Skeletal muscle tissue (tissue), 4 donors: Measurements from ENCODE around the gene ZBED4. TPM values are rescaled to one million over a fixed set of nuclear protein-coding genes. Genes with fewer than 3 reads are reported as not detected.

Experiments used
- H3K27ac ChIP-seq: one replicate; pipeline ENCODE4 v1.7.0; 2013; ENCODE audit warnings: mild to moderate bottlenecking, low read depth, low read length, inconsistent platforms
- H3K27me3 ChIP-seq, 3 donors: one replicate each; pipeline ENCODE4 v1.7.0; 2013; ENCODE audit warnings: low read length in 3 of 3; ENCODE audit not compliant: control insufficient read depth in 3 of 3, insufficient read depth in 3 of 3
- H3K36me3 ChIP-seq, 3 donors: one replicate each; pipeline ENCODE4 v1.7.0; 2013; ENCODE audit warnings: low read length in 3 of 3; ENCODE audit not compliant: control insufficient read depth in 3 of 3, insufficient read depth in 3 of 3
- H3K4me1 ChIP-seq, 3 donors: one replicate each; pipeline ENCODE4 v1.7.0; 2013; ENCODE audit warnings: low read length in 3 of 3, mild to moderate bottlenecking in 3 of 3; ENCODE audit not compliant: control insufficient read depth in 3 of 3, insufficient read depth in 3 of 3
- H3K4me3 ChIP-seq, 3 donors: one replicate each; pipeline ENCODE4 v1.7.0; 2013; ENCODE audit warnings: low read length in 3 of 3
- H3K9ac ChIP-seq, 3 donors: one replicate each; pipeline ENCODE4 v1.7.0; 2013; ENCODE audit warnings: low read length in 3 of 3, mild to moderate bottlenecking in 3 of 3, moderate library complexity in 2 of 3, low read depth in 1 of 3
- H3K9me3 ChIP-seq, 3 donors: one replicate each; pipeline ENCODE4 v1.7.0; 2013; ENCODE audit warnings: low read length in 3 of 3; ENCODE audit not compliant: control insufficient read depth in 3 of 3
- total RNA-seq: library from RNA; depleted of rRNA; stranded (reverse); fragments of >200 nt; gene quantifications from one replicate; pipeline ENCODE4 v1.2.3, GENCODE V29; 2014
- donor health status: Osteomylitis.

Gene ZBED4
- total RNA-seq, 1 donor from 2014 or later = 8.4 TPM

- H3K27me3 ChIP-seq = no peaks in the 10 kb centered on the region
- no peak overlapping the region for H3K4me3 ChIP-seq
- H3K9me3 ChIP-seq = peaks cover 0 to 2% (median 0%) of the 10 kb centered on the region in 3 donors
- H3K9ac ChIP-seq = no peak overlapping the region
- peaks cover 0 to 5% (median 2%) of the 10 kb centered on the region in 3 donors for H3K36me3 ChIP-seq
- H3K4me1 ChIP-seq = no peaks in the 10 kb centered on the region
- H3K27ac ChIP-seq = no peak overlapping the region
Observed at GRCh38 chr22:49878206-49878605, 24.6 kb downstream of the ZBED4 start.

- H3K36me3 ChIP-seq = peaks cover 0 to 17% (median 14%) of the 10 kb centered on the region in 3 donors
- H3K4me1 ChIP-seq = no peaks in the 10 kb centered on the region
- H3K4me3 ChIP-seq = no peak overlapping the region
- H3K9ac ChIP-seq = no peak overlapping the region
- no peak overlapping the region for H3K27ac ChIP-seq
- no peaks in the 10 kb centered on the region for H3K27me3 ChIP-seq
- no peaks in the 10 kb centered on the region for H3K9me3 ChIP-seq
Observed at GRCh38 chr22:49879871-49880270, 26.2 kb downstream of the ZBED4 start.

DNA sequence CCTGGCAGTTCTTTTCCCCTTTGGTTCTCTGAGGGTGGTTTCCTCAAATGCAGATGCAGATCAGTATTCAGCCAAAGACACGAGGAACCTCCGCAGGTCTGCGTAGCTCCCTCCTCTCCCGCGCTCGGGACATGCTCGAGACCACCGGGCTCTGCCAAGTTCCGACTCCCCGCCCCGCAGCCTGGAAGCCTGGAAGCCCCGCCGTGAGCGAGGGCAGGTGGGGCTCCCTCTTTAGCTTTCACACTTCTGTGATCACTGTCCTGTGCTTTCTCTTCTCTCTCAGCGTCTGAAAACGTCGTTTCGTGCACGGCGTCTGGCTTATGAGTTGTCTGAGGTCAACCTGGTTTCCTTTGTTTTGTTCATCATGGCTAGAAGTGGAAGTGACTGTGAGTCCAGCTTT, 26.6 kb downstream of the ZBED4 start:
- Histone ChIP-seq H3K27me3 (no peaks in the 10 kb centered on the region), H3K27ac (no peak overlapping the region), H3K9ac (no peak overlapping the region), H3K36me3 (peaks cover under 1 to 17% (median 16%) of the 10 kb centered on the region in 3 donors), H3K4me1 (no peaks in the 10 kb centered on the region), H3K4me3 (no peak overlapping the region), H3K9me3 (no peaks in the 10 kb centered on the region)

- H3K9ac ChIP-seq = no peak overlapping the region
- no peak overlapping the region for H3K4me3 ChIP-seq
- no peaks in the 10 kb centered on the region for H3K9me3 ChIP-seq
- peaks cover 17 to 29% (median 29%) of the 10 kb centered on the region in 3 donors for H3K36me3 ChIP-seq
- no peaks in the 10 kb centered on the region for H3K4me1 ChIP-seq
- no peaks in the 10 kb centered on the region for H3K27me3 ChIP-seq
- no peak overlapping the region for H3K27ac ChIP-seq
Observed at GRCh38 chr22:49881856-49882255, 28.2 kb downstream of the ZBED4 start.

DNA sequence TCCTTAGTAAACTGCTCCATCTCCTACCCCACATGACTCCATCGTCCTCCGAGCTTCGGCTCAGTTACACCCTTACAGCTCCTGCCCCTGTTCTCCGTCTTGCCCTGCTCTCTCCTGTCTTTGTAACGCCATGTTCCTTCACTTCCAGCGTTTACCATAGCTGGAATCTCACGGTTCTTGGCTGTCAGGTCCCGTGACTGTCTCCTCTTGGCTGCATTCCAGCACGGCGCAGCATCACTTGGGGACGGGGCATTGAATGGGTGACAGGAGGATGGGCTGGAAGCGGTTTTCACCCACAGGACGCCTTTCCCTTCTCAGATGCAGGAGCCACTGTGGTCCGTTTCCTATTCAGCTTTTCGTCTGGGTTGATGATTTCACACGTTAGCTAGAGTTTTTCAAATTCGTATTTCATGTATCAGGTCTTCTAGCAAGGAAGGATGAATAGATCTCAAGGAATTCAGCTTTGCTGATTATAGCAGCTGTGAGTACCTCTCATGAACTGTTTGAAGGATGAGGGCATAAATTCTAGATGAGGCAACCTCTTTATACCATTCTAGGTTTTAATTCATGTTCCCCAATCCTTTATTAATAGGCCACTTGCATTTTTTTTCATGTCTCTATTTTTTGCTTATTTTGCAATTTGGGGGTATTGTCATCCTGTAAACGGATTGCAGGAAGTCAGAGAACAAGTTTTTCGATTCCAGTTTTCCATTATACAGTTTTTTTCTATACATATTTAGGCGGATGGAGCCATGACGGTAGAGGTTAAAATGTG, 29.1 kb downstream of the ZBED4 start:
- Histone ChIP-seq H3K4me3 (no peak overlapping the region), H3K4me1 (no peaks in the 10 kb centered on the region), H3K27ac (no peak overlapping the region), H3K27me3 (no peaks in the 10 kb centered on the region), H3K9me3 (no peaks in the 10 kb centered on the region), H3K9ac (no peak overlapping the region), H3K36me3 (peaks cover 20 to 30% (median 27%) of the 10 kb centered on the region in 3 donors)

GRCh38 chr22:49883294-49883640, 29.6 kb downstream of the ZBED4 start:
- H3K9ac ChIP-seq = no peak overlapping the region
- no peaks in the 10 kb centered on the region for H3K27me3 ChIP-seq
- H3K27ac ChIP-seq = no peak overlapping the region
- H3K4me1 ChIP-seq = no peaks in the 10 kb centered on the region
- H3K4me3 ChIP-seq = no peak overlapping the region
- no peaks in the 10 kb centered on the region for H3K9me3 ChIP-seq
- H3K36me3 ChIP-seq = peaks cover 20 to 30% (median 27%) of the 10 kb centered on the region in 3 donors

GRCh38 chr22:49884075-49884474, 30.4 kb downstream of the ZBED4 start:
- Histone ChIP-seq H3K27ac (no peak overlapping the region), H3K36me3 (peaks cover 20 to 30% (median 28%) of the 10 kb centered on the region in 3 donors)

GRCh38 chr22:49884503-49885260, 31.0 kb downstream of the ZBED4 start:
- no peak overlapping the region for H3K9ac ChIP-seq
- H3K36me3 ChIP-seq = peaks cover 20 to 30% (median 28%) of the 10 kb centered on the region in 3 donors
- H3K27ac ChIP-seq = no peak overlapping the region
- no peak overlapping the region for H3K4me3 ChIP-seq
- no peaks in the 10 kb centered on the region for H3K27me3 ChIP-seq
- no peaks in the 10 kb centered on the region for H3K4me1 ChIP-seq
- no peaks in the 10 kb centered on the region for H3K9me3 ChIP-seq

More at GRCh38 chr22:49884075-49884474, 30.4 kb downstream of the ZBED4 start:
- Histone ChIP-seq H3K9me3 (no peaks in the 10 kb centered on the region), H3K4me1 (no peaks in the 10 kb centered on the region), H3K9ac (no peak overlapping the region), H3K4me3 (no peak overlapping the region), H3K27me3 (no peaks in the 10 kb centered on the region)

GRCh38 chr22:49885281-49885680, 31.6 kb downstream of the ZBED4 start:
- Histone ChIP-seq H3K4me1 (no peaks in the 10 kb centered on the region), H3K9me3 (no peaks in the 10 kb centered on the region), H3K27ac (no peak overlapping the region), H3K27me3 (no peaks in the 10 kb centered on the region), H3K4me3 (no peak overlapping the region), H3K36me3 (peaks cover 20 to 30% (median 28%) of the 10 kb centered on the region in 3 donors), H3K9ac (no peak overlapping the region)

- Histone ChIP-seq H3K4me3 (no peak overlapping the region), H3K27ac (no peak overlapping the region), H3K9me3 (no peaks in the 10 kb centered on the region), H3K4me1 (no peaks in the 10 kb centered on the region), H3K36me3 (peaks cover 20 to 30% (median 28%) of the 10 kb centered on the region in 3 donors), H3K27me3 (no peaks in the 10 kb centered on the region), H3K9ac (no peak overlapping the region)
Observed at GRCh38 chr22:49885881-49886280, 32.2 kb downstream of the ZBED4 start.
